ENCODE measurements around the gene CELF2. TPM values are rescaled to one million over a fixed set of nuclear protein-coding genes. Genes with fewer than 3 reads are reported as not detected.

Gene CELF2
- total RNA-seq, 2 experiments from 2014 or later, result 197 to 205 TPM

- DNase-seq, result no peak
- Histone ChIP-seq H3K4me1 (ENCODE audit: insufficient read depth, low read length) (peaks cover 7% of the 10 kb centered on the region), H3K4me3 (ENCODE audit: low read length) (no peak overlapping the region), H3K36me3 (ENCODE audit: insufficient read depth, low read length) (no peaks in the 10 kb centered on the region), H3K9me3 (ENCODE audit: control insufficient read depth in 1 of 2, insufficient read depth in 1 of 2, low read length in 2 of 2) (no peaks in the 10 kb centered on the region), H3K27ac (ENCODE audit: low read depth in 1 of 2, low read length in 2 of 2) (no peak overlapping the region), H3K27me3 (ENCODE audit: control insufficient read depth in 1 of 2, insufficient read depth in 2 of 2, low read length in 2 of 2) (no peaks in the 10 kb centered on the region)
- no peaks in the 10 kb centered on the region for H3K27me3 Mint-ChIP-seq
- no peaks in the 10 kb centered on the region for H3K9me3 Mint-ChIP-seq
- TF ChIP-seq CTCF (IDR thresholded peaks at IDR 0.05), result no peak
- ChIA-PET POLR2A (interaction anchor here (0.7 to 7.9 kb wide), 13 partner anchors 31 to 155 kb away, joined by 3 to 96 read pairs (median 6); no protein-coding TSS in a partner anchor), CTCF (interaction anchor here (1.0 to 2.8 kb wide), 8 partner anchors 16 to 156 kb away, joined by 3 to 13 read pairs (median 4); no protein-coding TSS in a partner anchor)
- peaks cover 44% of the 10 kb centered on the region for H3K4me1 Mint-ChIP-seq (ENCODE audit: low read depth)
- no peaks in the 10 kb centered on the region for H3K36me3 Mint-ChIP-seq (ENCODE audit: low read depth)
- ATAC-seq (ENCODE audit: poor library complexity), result no peak
- intact Hi-C loops (cut with DNase I, micrococcal nuclease), result loop anchor here (5.0 to 10.0 kb wide), 2 partner anchors 33 to 361 kb away; no protein-coding TSS in a partner anchor
- no peak overlapping the region for H3K4me3 Mint-ChIP-seq
- H3K27ac Mint-ChIP-seq, result peak overlapping the region; percentile 68
Measured at GRCh38 chr10:11114269-11114668, 96.6 kb downstream of the CELF2 start.

- Mint-ChIP-seq H3K9me3 (no peaks in the 10 kb centered on the region), H3K27ac (no peak overlapping the region), H3K4me3 (no peak overlapping the region), H3K36me3 (ENCODE audit: low read depth) (no peaks in the 10 kb centered on the region), H3K4me1 (ENCODE audit: low read depth) (peaks cover 52% of the 10 kb centered on the region), H3K27me3 (no peaks in the 10 kb centered on the region)
- intact Hi-C loops (cut with DNase I, micrococcal nuclease), result loop anchor here in 1 of 2 experiments (10.0 kb wide), 1 partner anchor 359 kb away; no protein-coding TSS in a partner anchor
- ChIA-PET POLR2A (interaction anchor here (0.7 to 7.9 kb wide), 5 partner anchors 30 to 53 kb away, joined by 3 to 96 read pairs (median 7); no protein-coding TSS in a partner anchor), CTCF (interaction anchor here (0.6 kb wide), 1 partner anchor 148 kb away, joined by 3 read pairs; no protein-coding TSS in a partner anchor)
- Histone ChIP-seq H3K27ac (ENCODE audit: low read depth in 1 of 2, low read length in 2 of 2) (no peak overlapping the region), H3K36me3 (ENCODE audit: insufficient read depth, low read length) (no peaks in the 10 kb centered on the region), H3K4me1 (ENCODE audit: insufficient read depth, low read length) (peaks cover 7% of the 10 kb centered on the region), H3K9me3 (ENCODE audit: control insufficient read depth in 1 of 2, insufficient read depth in 1 of 2, low read length in 2 of 2) (no peaks in the 10 kb centered on the region), H3K27me3 (ENCODE audit: control insufficient read depth in 1 of 2, insufficient read depth in 2 of 2, low read length in 2 of 2) (no peaks in the 10 kb centered on the region), H3K4me3 (ENCODE audit: low read length) (no peak overlapping the region)
- no peak for DNase-seq
- ATAC-seq (ENCODE audit: poor library complexity), result no peak
- TF ChIP-seq CTCF (IDR thresholded peaks at IDR 0.05), result no peak
Measured at GRCh38 chr10:11115337-11115736, 97.7 kb downstream of the CELF2 start.

GRCh38 chr10:11116361-11116760 is 98.7 kb downstream of the CELF2 start:
- POLR2A ChIA-PET, result interaction anchor here (1.4 kb wide), 1 partner anchor 47 kb away, joined by 3 read pairs; no protein-coding TSS in a partner anchor
- DNase-seq, result no peak
- TF ChIP-seq CTCF (IDR thresholded peaks at IDR 0.05), result no peak
- Mint-ChIP-seq H3K9me3 (no peaks in the 10 kb centered on the region), H3K36me3 (ENCODE audit: low read depth) (no peaks in the 10 kb centered on the region), H3K4me1 (ENCODE audit: low read depth) (peaks cover 62% of the 10 kb centered on the region), H3K27ac (no peak overlapping the region), H3K27me3 (no peaks in the 10 kb centered on the region), H3K4me3 (no peak overlapping the region)
- Histone ChIP-seq H3K9me3 (ENCODE audit: control insufficient read depth in 1 of 2, insufficient read depth in 1 of 2, low read length in 2 of 2) (no peaks in the 10 kb centered on the region), H3K27me3 (ENCODE audit: control insufficient read depth in 1 of 2, insufficient read depth in 2 of 2, low read length in 2 of 2) (no peaks in the 10 kb centered on the region), H3K36me3 (ENCODE audit: insufficient read depth, low read length) (no peaks in the 10 kb centered on the region), H3K27ac (ENCODE audit: low read depth in 1 of 2, low read length in 2 of 2) (no peak overlapping the region), H3K4me1 (ENCODE audit: insufficient read depth, low read length) (peaks cover 7% of the 10 kb centered on the region), H3K4me3 (ENCODE audit: low read length) (no peak overlapping the region)
- intact Hi-C loops (cut with DNase I, micrococcal nuclease), result loop anchor here in 1 of 2 experiments (10.0 kb wide), 1 partner anchor 358 kb away; no protein-coding TSS in a partner anchor
- CTCF ChIA-PET, result no interaction called here
- ATAC-seq (ENCODE audit: poor library complexity), result no peak
